SU-DHL-6 (cell line): ENCODE measurements around the gene ZNF423.

Source experiments
- H2AFZ ChIP-seq: fragments of 200-600 bp; sonication (generic); 2 replicates; pipeline ENCODE4 v1.6.1; 2014; ENCODE audit warnings: low read depth, mild to moderate bottlenecking, moderate library complexity, mixed read lengths, antibody characterized with exemption, low read length; ENCODE audit not compliant: severe bottlenecking
- H3F3A ChIP-seq: fragments of 200-600 bp; shearing (Covaris generic); 2 replicates; pipeline ENCODE4 v1.6.0; 2016; ENCODE audit warnings: antibody characterized with exemption, mild to moderate bottlenecking; ENCODE audit not compliant: insufficient read depth
- H3K27ac ChIP-seq: fragments of 200-600 bp; sonication (generic); 2 replicates; pipeline ENCODE4 v1.5.1; 2016; ENCODE audit warnings: low read depth, mild to moderate bottlenecking, low read length, moderate library complexity, mixed read lengths
- H3K27me3 ChIP-seq: fragments of 200-600 bp; sonication (generic), shearing (Covaris generic); 2 replicates; pipeline ENCODE4 v1.6.0; 2014; ENCODE audit warnings: mild to moderate bottlenecking, low read length
- H3K36me3 ChIP-seq: fragments of 200-600 bp; sonication (generic); 2 replicates; pipeline ENCODE4 v1.6.1; 2014; ENCODE audit warnings: mild to moderate bottlenecking, low read length, mixed read lengths
- H3K4me2 ChIP-seq: fragments of 300-600, 200-600 bp; shearing (Covaris generic), sonication (generic); 2 replicates; pipeline ENCODE4 v1.6.0; 2014; ENCODE audit warnings: low read length, low read depth, mild to moderate bottlenecking; ENCODE audit not compliant: poor library complexity, severe bottlenecking
- H3K4me3 ChIP-seq: fragments of 200-600 bp; sonication (generic); 2 replicates; pipeline ENCODE4 v1.5.1; 2014; ENCODE audit warnings: antibody characterized with exemption, low read length, mild to moderate bottlenecking, mixed read lengths; ENCODE audit not compliant: insufficient read depth, poor library complexity, severe bottlenecking
- H3K79me2 ChIP-seq: fragments of 200-600 bp; sonication (generic); 2 replicates; pipeline ENCODE4 v1.6.1; 2014; ENCODE audit warnings: mild to moderate bottlenecking, low read length, moderate library complexity; ENCODE audit not compliant: insufficient read depth
- H3K9ac ChIP-seq: fragments of 200-600 bp; sonication (generic); 2 replicates; pipeline ENCODE4 v1.7.0; 2014; ENCODE audit warnings: mild to moderate bottlenecking, low read length
- H3K9me2 ChIP-seq: fragments of 200-600 bp; sonication (generic); replicated peaks from 2 replicates; pipeline ENCODE4 v1.6.1; 2014; ENCODE audit warnings: low read length; ENCODE audit not compliant: insufficient read depth
- H3K9me3 ChIP-seq: fragments of 200-600 bp; sonication (generic); 2 replicates; pipeline ENCODE4 v1.6.1; 2014; ENCODE audit warnings: low read length, mixed read lengths; ENCODE audit not compliant: insufficient read depth
- H4K20me1 ChIP-seq: fragments of 200-600 bp; sonication (generic); 2 replicates; pipeline ENCODE4 v1.6.1; 2014; ENCODE audit warnings: low read depth, mild to moderate bottlenecking, antibody characterized with exemption, low read length, moderate library complexity, mixed read lengths
- EZH2phosphoT487 ChIP-seq: fragments of 200-600 bp; sonication (generic), shearing (Covaris generic); conservative IDR thresholded peaks from 2 replicates; pipeline ENCODE4 v1.6.1; 2018; ENCODE audit warnings: mild to moderate bottlenecking, antibody characterized with exemption, low read length, moderate library complexity, mixed read lengths
- TF ChIP-seq, protein P1 (sequence below): fragments of 200-600 bp; sonication (generic); IDR thresholded peaks from one replicate; pipeline ENCODE4 v1.5.1; 2017; ENCODE audit warnings: antibody characterized with exemption, mild to moderate bottlenecking, low read length, moderate library complexity; ENCODE audit not compliant: insufficient read depth, poor library complexity, severe bottlenecking

Gene ZNF423

GRCh38 chr16:49661465-49662187, 194.3 kb downstream of the ZNF423 start:
- no peaks in the 10 kb centered on the region for H4K20me1 ChIP-seq
- H3K9me2 ChIP-seq = no peaks in the 10 kb centered on the region
- H3K9me3 ChIP-seq = no peaks in the 10 kb centered on the region
- no peaks in the 10 kb centered on the region for H3K79me2 ChIP-seq
- H3K36me3 ChIP-seq = no peaks in the 10 kb centered on the region
- H3K4me2 ChIP-seq = no peak overlapping the region
- TF ChIP-seq EZH2phosphoT487 = no peak
- TF ChIP-seq, protein P1, sequence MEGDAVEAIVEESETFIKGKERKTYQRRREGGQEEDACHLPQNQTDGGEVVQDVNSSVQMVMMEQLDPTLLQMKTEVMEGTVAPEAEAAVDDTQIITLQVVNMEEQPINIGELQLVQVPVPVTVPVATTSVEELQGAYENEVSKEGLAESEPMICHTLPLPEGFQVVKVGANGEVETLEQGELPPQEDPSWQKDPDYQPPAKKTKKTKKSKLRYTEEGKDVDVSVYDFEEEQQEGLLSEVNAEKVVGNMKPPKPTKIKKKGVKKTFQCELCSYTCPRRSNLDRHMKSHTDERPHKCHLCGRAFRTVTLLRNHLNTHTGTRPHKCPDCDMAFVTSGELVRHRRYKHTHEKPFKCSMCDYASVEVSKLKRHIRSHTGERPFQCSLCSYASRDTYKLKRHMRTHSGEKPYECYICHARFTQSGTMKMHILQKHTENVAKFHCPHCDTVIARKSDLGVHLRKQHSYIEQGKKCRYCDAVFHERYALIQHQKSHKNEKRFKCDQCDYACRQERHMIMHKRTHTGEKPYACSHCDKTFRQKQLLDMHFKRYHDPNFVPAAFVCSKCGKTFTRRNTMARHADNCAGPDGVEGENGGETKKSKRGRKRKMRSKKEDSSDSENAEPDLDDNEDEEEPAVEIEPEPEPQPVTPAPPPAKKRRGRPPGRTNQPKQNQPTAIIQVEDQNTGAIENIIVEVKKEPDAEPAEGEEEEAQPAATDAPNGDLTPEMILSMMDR = no peak
- H3K4me3 ChIP-seq = no peak overlapping the region
- no peak overlapping the region for H3K27ac ChIP-seq
- H3K9ac ChIP-seq = no peak overlapping the region
- H2AFZ ChIP-seq = no peak overlapping the region
- H3F3A ChIP-seq = no peaks in the 10 kb centered on the region
- H3K27me3 ChIP-seq = no peaks in the 10 kb centered on the region

DNA sequence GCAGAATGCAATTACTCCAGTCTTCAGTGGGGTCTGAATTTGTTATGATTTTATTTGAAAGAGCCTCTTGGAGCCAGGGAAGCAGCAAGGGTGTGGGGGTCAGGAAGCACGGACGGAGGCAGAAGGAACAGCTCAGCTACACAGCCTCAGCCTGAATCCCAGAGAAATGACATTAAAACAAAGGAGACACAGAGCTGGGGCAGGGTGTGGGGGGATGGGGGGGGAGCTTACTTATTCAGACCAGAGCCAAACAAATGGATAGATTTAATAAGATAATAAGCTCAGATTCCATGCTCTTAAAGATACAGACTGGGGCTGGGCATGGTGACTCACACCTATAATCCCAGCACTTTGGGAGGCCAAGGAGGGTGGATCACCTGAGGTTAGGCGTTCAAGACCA, 195.3 kb downstream of the ZNF423 start:
- H3K9me2 ChIP-seq = no peaks in the 10 kb centered on the region
- no peaks in the 10 kb centered on the region for H4K20me1 ChIP-seq
- TF ChIP-seq, protein P1 = no peak
- no peak for TF ChIP-seq EZH2phosphoT487
- no peak overlapping the region for H3K27ac ChIP-seq
- no peaks in the 10 kb centered on the region for H3K36me3 ChIP-seq
- H3K9me3 ChIP-seq = no peaks in the 10 kb centered on the region
- H3K9ac ChIP-seq = no peak overlapping the region
- no peaks in the 10 kb centered on the region for H3K27me3 ChIP-seq
- no peak overlapping the region for H3K4me3 ChIP-seq
- no peaks in the 10 kb centered on the region for H3F3A ChIP-seq
- no peak overlapping the region for H3K4me2 ChIP-seq
- no peak overlapping the region for H2AFZ ChIP-seq
- no peaks in the 10 kb centered on the region for H3K79me2 ChIP-seq

- H3K79me2 ChIP-seq = no peaks in the 10 kb centered on the region
- no peak overlapping the region for H3K27ac ChIP-seq
Measured at GRCh38 chr16:49659356-49659755, 196.6 kb downstream of the ZNF423 start.

More at GRCh38 chr16:49659356-49659755, 196.6 kb downstream of the ZNF423 start:
- Histone ChIP-seq H3F3A (no peaks in the 10 kb centered on the region), H2AFZ (no peak overlapping the region), H3K4me3 (no peak overlapping the region), H3K27me3 (no peaks in the 10 kb centered on the region), H3K36me3 (no peaks in the 10 kb centered on the region), H3K4me2 (no peak overlapping the region), H4K20me1 (no peaks in the 10 kb centered on the region), H3K9me2 (no peaks in the 10 kb centered on the region), H3K9ac (no peak overlapping the region), H3K9me3 (no peaks in the 10 kb centered on the region)
- TF ChIP-seq, protein P1 = no peak
- no peak for TF ChIP-seq EZH2phosphoT487
